ENCODE results near the gene HEPACAM.
"Not testable (repeated sequence)": the region's sequence is repeated elsewhere in the genome, so short reads cannot be mapped to it uniquely, and the experiment has no call there.

Gene HEPACAM

GRCh38 chr11:124971810-124972209, 36.0 kb upstream of the HEPACAM start:
- Histone ChIP-seq H3K4me3 (ENCODE audit: low read depth in 1 of 2, low read length in 2 of 2) (no peak overlapping the region), H3K79me2 (ENCODE audit: insufficient read depth, low read length) (no peaks in the 10 kb centered on the region), H3K4me2 (ENCODE audit: insufficient read depth, low read length) (no peak overlapping the region), H3K9me3 (ENCODE audit: insufficient read depth, low read length, severe bottlenecking) (no peaks in the 10 kb centered on the region), H3K4me1 (ENCODE audit: insufficient read depth, low read length) (no peaks in the 10 kb centered on the region), H2AFZ (ENCODE audit: low read depth, low read length) (no peak overlapping the region), H3K36me3 (ENCODE audit: insufficient read depth, low read length) (peaks cover 6% of the 10 kb centered on the region; the same call in 1 of the 2 replicates), H4K20me1 (ENCODE audit: insufficient read depth, low read length) (no peaks in the 10 kb centered on the region), H3K27ac (ENCODE audit: low read length) (no peak overlapping the region), H3K9ac (ENCODE audit: low read depth, low read length) (no peak overlapping the region), H3K27me3 (ENCODE audit: insufficient read depth, low read length, poor library complexity) (no peaks in the 10 kb centered on the region)
- TF ChIP-seq CTCF (IDR thresholded peaks at IDR 0.05; ENCODE audit: borderline replicate concordance, extremely low read depth, low read length, poor library complexity, severe bottlenecking) (no peak), EZH2 (IDR thresholded peaks at IDR 0.05; ENCODE audit: borderline replicate concordance, low read depth, low read length, severe bottlenecking) (no peak)
- no peak for DNase-seq
- ATAC-seq (ENCODE audit: insufficient read depth, low read depth) = no peak

- DNase-seq (no peak), ATAC-seq (ENCODE audit: insufficient read depth, low read depth) (no peak)
- Histone ChIP-seq H4K20me1 (ENCODE audit: insufficient read depth, low read length) (no peaks in the 10 kb centered on the region), H3K27ac (ENCODE audit: low read length) (no peak overlapping the region), H3K4me1 (ENCODE audit: insufficient read depth, low read length) (no peaks in the 10 kb centered on the region), H3K4me3 (ENCODE audit: low read depth in 1 of 2, low read length in 2 of 2) (no peak overlapping the region), H3K36me3 (ENCODE audit: insufficient read depth, low read length) (peaks cover 6% of the 10 kb centered on the region; the same call in 1 of the 2 replicates), H3K9ac (ENCODE audit: low read depth, low read length) (no peak overlapping the region), H3K27me3 (ENCODE audit: insufficient read depth, low read length, poor library complexity) (no peaks in the 10 kb centered on the region), H3K79me2 (ENCODE audit: insufficient read depth, low read length) (no peaks in the 10 kb centered on the region), H3K9me3 (ENCODE audit: insufficient read depth, low read length, severe bottlenecking) (no peaks in the 10 kb centered on the region), H3K4me2 (ENCODE audit: insufficient read depth, low read length) (no peak overlapping the region), H2AFZ (ENCODE audit: low read depth, low read length) (no peak overlapping the region)
- TF ChIP-seq EZH2 (IDR thresholded peaks at IDR 0.05; ENCODE audit: borderline replicate concordance, low read depth, low read length, severe bottlenecking) = no peak
- no peak for TF ChIP-seq CTCF (IDR thresholded peaks at IDR 0.05; ENCODE audit: borderline replicate concordance, extremely low read depth, low read length, poor library complexity, severe bottlenecking)
These were observed 35.1 kb upstream of the HEPACAM start for GRCh38 chr11:124970925-124971324.

GRCh38 chr11:124968197-124968596, 32.4 kb upstream of the HEPACAM start:
- H3K36me3 ChIP-seq (ENCODE audit: insufficient read depth, low read length); DNase-seq; H3K4me2 ChIP-seq (ENCODE audit: insufficient read depth, low read length); H2AFZ ChIP-seq (ENCODE audit: low read depth, low read length); H3K4me3 ChIP-seq (ENCODE audit: low read depth in 1 of 2, low read length in 2 of 2); H4K20me1 ChIP-seq (ENCODE audit: insufficient read depth, low read length); H3K9me3 ChIP-seq (ENCODE audit: insufficient read depth, low read length, severe bottlenecking); H3K27ac ChIP-seq (ENCODE audit: low read length); H3K79me2 ChIP-seq (ENCODE audit: insufficient read depth, low read length); ATAC-seq (ENCODE audit: insufficient read depth, low read depth); H3K9ac ChIP-seq (ENCODE audit: low read depth, low read length); H3K4me1 ChIP-seq (ENCODE audit: insufficient read depth, low read length); H3K27me3 ChIP-seq (ENCODE audit: insufficient read depth, low read length, poor library complexity): not testable (repeated sequence)

GRCh38 chr11:124961972-124962609, 26.2 kb upstream of the HEPACAM start:
- H3K4me1 ChIP-seq (ENCODE audit: insufficient read depth, low read length) = no peaks in the 10 kb centered on the region
- H4K20me1 ChIP-seq (ENCODE audit: insufficient read depth, low read length) = no peaks in the 10 kb centered on the region
- H3K4me2 ChIP-seq (ENCODE audit: insufficient read depth, low read length) = no peak overlapping the region
- no peak overlapping the region for H3K27ac ChIP-seq (ENCODE audit: low read length)
- no peak overlapping the region for H3K9ac ChIP-seq (ENCODE audit: low read depth, low read length)
- TF ChIP-seq CTCF (IDR thresholded peaks at IDR 0.05; ENCODE audit: borderline replicate concordance, extremely low read depth, low read length, poor library complexity, severe bottlenecking) (peak; percentile 88), EZH2 (IDR thresholded peaks at IDR 0.05; ENCODE audit: borderline replicate concordance, low read depth, low read length, severe bottlenecking) (no peak)
- no peaks in the 10 kb centered on the region for H3K27me3 ChIP-seq (ENCODE audit: insufficient read depth, low read length, poor library complexity)
- no peaks in the 10 kb centered on the region for H3K79me2 ChIP-seq (ENCODE audit: insufficient read depth, low read length)
- no peaks in the 10 kb centered on the region for H3K9me3 ChIP-seq (ENCODE audit: insufficient read depth, low read length, severe bottlenecking)
- no peak overlapping the region for H2AFZ ChIP-seq (ENCODE audit: low read depth, low read length)
- peak; percentile 98 for ATAC-seq (ENCODE audit: insufficient read depth, low read depth)
- DNase-seq = peak; percentile 24
- no peak overlapping the region for H3K4me3 ChIP-seq (ENCODE audit: low read depth in 1 of 2, low read length in 2 of 2)
- peaks cover 5% of the 10 kb centered on the region; the same call in 1 of the 2 replicates for H3K36me3 ChIP-seq (ENCODE audit: insufficient read depth, low read length)

Measured in DND-41 (cell line).